SIG-M5 (cell line): Measurements from ENCODE around the gene RAB3C.

Source experiments
- DNase-seq: peaks from one replicate; lab custom pipeline; 2025; lab: John Stamatoyannopoulos, UW

RAB3C gene

GRCh38 chr5:58827463-58827862 is 244.6 kb downstream of the RAB3C start:
- no peak for DNase-seq

GRCh38 chr5:58828258-58828657 is 245.4 kb downstream of the RAB3C start:
- no peak for DNase-seq

- DNase-seq, result no peak
These were observed 251.7 kb downstream of the RAB3C start for GRCh38 chr5:58834242-58835225.

GRCh38 chr5:58836351-58836750 is 253.5 kb downstream of the RAB3C start:
- no peak for DNase-seq

DNA sequence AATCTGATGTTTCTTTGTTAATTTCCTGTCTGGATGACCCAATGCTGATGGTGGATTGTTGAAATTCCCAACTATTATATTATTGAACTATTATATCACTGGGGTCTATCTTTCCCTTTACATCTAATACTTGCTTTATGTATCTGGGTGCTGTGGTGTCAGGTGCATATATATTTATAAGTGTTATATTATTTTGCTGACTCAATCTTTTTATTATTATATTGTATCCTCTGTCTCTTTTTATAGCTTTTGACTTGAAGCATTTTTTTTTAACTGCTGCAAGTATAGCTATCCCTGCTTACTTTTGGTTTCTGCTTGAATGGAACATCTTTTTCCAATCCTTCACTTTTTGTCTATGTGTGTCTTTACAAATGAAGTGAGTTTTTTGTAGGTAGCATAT is 255.9 kb downstream of the RAB3C start:
- DNase-seq, result no peak

DNA sequence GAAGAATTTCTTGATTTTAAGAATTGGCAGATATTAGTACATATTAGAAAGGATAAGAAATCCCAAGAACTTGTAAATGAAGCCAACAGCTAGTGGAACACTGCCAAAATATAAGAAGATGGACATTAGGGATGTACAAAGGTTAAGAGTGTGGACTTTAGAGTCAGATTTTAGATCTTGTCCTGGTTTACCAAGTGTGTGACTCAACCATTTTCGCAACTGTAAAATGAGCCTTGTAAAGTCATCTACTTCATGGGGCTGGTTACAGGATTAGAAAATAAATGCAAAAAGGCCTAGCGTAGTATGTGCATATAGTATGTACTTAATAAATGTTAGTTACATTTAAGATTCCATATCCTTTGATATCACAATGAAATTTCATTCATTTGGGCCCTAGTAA is 260.0 kb downstream of the RAB3C start:
- DNase-seq, result no peak

DNA sequence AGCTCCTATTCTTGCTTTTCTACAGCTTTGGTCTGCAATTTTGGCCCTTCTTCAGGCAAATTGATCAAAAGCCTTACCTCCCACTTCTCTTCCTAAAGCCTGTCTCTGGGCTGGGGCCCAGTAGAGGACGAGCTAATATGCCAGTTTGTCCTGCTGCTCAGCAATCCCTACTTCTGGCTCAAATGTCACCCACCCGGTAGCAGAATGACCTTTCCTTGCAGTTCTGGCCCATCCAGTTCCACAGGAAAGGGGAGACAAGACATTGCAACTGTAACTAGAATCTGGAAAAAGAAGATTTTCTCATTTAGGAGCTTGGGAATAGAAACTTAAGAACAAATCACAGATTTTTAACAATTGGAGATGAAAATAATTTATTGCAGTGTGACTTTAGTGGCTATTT is 261.5 kb downstream of the RAB3C start:
- no peak for DNase-seq

- DNase-seq, result no peak
These were observed 264.2 kb downstream of the RAB3C start for GRCh38 chr5:58847041-58847440.

DNA sequence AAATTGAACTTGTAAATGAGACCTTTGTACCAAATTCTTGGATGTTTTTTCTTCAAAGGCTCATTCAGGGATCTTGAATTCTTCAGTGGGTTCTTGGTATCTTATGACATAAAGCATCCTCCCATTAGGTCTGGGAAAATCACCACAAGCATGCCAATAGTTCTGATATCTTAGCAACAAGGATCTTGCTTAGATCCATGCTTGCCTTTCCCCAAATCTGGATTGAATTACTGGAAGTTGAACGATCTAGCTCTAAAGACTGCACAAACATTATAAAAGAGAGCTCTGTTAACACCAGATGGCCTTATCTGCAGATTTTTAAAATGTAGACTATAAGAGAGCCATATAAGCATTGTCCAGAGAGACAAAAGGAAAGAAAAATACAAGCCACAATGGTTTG is 266.3 kb downstream of the RAB3C start:
- DNase-seq, result no peak

DNA sequence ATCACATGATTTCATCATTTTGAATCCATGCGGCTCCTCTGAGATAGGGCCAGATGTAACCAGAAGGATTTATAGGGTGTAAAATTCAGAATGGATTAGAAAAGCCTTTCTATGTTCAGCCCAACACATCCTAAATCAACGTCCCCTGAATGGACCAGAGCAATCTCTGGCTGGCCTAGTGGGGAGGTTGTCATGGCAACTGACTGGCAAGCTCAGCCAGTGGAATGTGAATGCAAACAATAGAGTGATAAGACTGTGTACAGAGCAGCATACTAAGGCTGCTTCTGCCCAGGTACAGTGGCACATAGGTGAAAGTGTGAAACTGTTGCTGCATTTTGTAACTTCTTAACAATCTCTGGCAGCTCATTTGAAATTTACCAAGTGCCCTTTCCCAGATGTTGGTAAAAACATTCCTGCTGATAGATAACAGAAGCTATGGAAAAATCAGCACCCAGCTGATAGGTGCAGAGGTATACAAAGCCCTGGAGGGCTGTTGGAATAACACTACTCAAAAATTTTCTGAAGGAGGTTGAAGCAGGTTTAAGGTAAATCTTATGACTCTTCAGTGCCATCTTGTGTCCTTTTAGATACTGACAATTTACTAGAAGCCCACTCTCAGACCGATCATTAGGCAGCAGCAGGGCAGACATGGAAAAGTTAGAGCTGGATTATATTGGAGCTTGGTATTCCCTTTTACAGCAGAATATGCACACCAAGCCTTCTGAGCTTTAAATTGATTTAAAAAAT is 267.2 kb downstream of the RAB3C start:
- DNase-seq, result no peak

- no peak for DNase-seq
These were observed 268.3 kb downstream of the RAB3C start for GRCh38 chr5:58851153-58851552.

GRCh38 chr5:58851571-58851970 is 268.7 kb downstream of the RAB3C start:
- DNase-seq, result no peak

GRCh38 chr5:58852566-58852965 is 269.7 kb downstream of the RAB3C start:
- DNase-seq, result no peak

DNA sequence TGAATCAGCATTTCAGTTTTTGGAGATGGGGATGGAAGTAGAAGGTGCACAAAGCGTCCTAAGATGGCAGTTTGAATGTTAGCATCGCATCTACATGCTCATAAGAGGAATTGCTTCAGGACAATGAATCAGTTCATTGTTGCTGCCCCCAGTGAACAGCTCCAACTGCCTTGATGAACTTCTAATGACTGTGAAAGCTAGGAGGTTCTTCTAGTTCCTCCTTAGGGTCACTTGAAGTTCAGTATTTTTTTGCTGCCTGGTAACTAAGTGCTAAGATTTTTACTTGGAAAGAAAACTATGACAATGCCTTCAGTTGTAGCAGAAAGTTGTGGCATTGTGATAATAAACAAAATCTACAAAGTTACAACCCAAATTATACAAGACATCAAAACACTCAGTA is 271.6 kb downstream of the RAB3C start:
- no peak for DNase-seq

- no peak for DNase-seq
These were observed 273.2 kb downstream of the RAB3C start for GRCh38 chr5:58855851-58856739.

DNA sequence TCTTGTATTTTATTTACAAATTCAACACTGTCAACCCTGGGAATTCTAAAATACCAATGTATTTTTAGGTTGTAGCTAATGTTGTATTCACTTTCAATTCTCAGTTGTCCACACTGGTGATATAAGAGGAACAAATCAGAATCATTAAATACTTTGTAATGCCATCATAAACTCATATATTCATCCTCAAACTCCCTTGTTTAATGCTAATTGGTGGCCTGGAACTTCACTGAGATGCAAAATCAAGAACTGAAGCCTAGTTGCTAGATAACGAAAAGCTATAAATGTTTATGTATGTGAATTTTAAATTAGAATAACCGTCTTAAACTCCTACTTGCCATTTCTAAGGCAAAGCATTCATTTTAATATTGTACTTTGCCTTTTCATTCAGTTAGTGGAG is 274.7 kb downstream of the RAB3C start:
- no peak for DNase-seq

DNA sequence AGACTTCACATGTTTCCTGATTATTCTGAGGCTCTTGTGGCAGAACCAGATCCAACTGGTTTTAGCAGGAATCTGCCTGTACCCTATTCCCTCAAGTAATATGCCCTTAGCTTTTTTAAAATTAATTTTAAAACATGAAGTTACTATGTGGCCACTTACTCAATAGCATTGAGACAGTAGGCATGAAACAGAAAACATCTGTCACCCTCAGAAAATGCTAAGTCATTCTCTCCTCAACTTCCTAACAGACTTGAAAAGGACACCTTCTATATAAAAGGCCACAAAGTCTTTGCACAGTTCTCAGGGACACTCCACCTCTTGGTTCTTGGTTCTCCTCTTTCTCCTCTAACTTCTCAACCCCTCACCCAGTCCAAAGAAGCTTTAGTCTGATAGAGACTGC is 277.8 kb downstream of the RAB3C start:
- DNase-seq, result peak; percentile 16

DNA sequence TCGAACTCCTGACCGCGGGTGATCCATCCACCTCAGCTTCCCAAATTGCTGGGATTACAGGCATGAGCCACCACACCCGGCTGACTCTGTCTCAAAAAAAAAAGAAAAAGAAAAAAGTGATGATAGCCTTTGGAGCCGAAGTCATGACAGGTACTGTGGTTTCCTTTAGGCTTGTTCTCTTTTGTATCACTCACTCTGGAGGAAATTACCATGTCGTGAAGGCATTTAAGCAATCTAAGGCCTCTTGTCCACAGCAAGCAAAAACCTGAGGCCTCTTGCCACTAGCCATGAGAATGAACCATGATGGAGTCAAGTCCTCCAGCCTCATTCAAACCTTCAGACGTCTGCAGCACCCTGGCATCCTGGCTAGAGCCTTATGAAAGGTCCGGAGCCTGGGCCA is 286.1 kb downstream of the RAB3C start:
- DNase-seq, result no peak

- DNase-seq, result no peak
These were observed 288.9 kb downstream of the RAB3C start for GRCh38 chr5:58871648-58872242.

DNA sequence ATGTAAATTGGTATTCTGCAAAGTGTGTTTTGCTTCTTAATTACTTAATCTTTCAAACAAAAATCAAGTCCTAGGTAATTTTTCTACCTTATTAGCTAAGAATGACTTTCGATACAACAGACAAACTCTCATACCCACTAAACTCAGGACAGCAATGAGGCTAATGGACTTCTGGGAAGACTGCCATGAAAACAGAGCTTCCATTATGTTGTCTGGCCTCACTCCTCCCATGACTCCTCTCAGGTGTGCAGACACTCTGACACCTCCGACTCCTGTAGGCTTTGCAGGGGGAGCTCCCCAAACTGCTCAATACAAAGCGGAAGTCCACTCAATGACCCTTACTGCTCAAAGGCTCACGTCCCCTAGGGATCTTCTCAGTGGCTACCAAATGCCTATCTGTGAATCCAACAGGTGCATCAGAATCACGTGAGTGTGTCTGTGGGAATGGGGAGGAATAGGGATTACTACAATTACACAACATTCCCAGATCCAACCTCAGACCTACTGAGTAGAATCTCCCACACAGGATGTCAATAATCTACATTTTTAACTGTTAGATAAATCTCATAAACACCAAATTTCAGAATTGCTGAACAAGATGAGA is 289.9 kb downstream of the RAB3C start:
- no peak for DNase-seq

- no peak for DNase-seq
These were observed 292.7 kb downstream of the RAB3C start for GRCh38 chr5:58875599-58875998.
